WI38 (cell line): ENCODE results near the gene PPP6R1.

Experiments used
- H3K4me3 ChIP-seq: 2 replicates; pipeline ENCODE4 v1.5.1; 2011; ENCODE audit warnings: low read depth, mild to moderate bottlenecking, control low read depth, low read length
- CTCF ChIP-seq: IDR thresholded peaks from 2 replicates; pipeline ENCODE4 v1.5.1; 2012; ENCODE audit warnings: low read depth, mild to moderate bottlenecking, control low read depth, low read length

Gene PPP6R1

DNA sequence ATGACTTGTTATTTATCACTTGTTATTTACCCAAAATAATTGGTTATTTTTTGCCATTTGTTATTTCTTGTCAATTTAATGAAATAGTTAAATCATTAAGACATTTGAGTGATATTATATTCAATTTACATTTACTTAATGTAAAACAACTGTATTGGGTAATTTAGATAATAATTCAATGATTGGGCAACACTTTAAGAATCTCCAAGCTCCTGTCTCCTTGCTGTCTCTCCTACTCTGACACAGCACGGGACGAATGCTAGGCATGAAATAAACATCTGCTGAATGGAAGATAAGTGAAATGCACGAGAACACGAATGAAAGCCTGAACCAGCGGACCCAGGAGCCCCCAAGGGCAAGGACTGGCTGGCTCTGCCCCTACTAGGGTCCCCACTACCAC, 5.7 kb upstream of the PPP6R1 start:
- H3K4me3 ChIP-seq, result no peak overlapping the region
- TF ChIP-seq CTCF, result no peak

- no peak for TF ChIP-seq CTCF
Observed at GRCh38 chr19:55262359-55262758, 3.5 kb upstream of the PPP6R1 start.

DNA sequence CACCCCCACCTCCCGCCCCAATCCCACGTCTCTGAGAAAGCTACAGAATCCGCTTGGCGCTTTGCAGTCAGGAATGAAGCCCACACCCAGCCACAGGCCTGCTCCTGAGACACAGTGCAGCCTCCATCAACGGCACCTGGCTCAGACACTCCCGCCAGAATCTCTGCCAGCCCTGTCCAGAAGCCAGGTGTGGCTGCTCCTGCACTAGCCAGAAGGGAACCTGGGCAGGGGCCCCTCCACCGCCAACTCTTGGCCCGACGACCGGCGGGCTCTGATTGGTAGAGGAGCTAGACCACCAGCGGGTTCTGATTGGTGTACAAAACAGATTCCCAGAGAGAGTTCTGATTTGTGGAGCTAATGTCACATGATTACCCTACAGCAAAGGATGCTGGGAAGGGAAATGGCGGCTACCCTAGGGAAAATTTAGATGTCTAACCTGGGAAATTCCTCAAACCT, 2.9 kb upstream of the PPP6R1 start:
- no peak for TF ChIP-seq CTCF
- no peak overlapping the region for H3K4me3 ChIP-seq

More at GRCh38 chr19:55262359-55262758, 3.5 kb upstream of the PPP6R1 start:
- no peak overlapping the region for H3K4me3 ChIP-seq

GRCh38 chr19:55259540-55260210, 858 bp upstream of the PPP6R1 start:
- TF ChIP-seq CTCF, result no peak

GRCh38 chr19:55258476-55258827, 365 bp downstream of the PPP6R1 start:
- peak overlapping the region; percentile 74 for H3K4me3 ChIP-seq
- no peak for TF ChIP-seq CTCF

More at GRCh38 chr19:55259540-55260210, 858 bp upstream of the PPP6R1 start:
- H3K4me3 ChIP-seq, result peak overlapping the region; percentile 50

- peak overlapping the region; percentile 74 for H3K4me3 ChIP-seq
- no peak for TF ChIP-seq CTCF
Observed at GRCh38 chr19:55257461-55258420, 1.1 kb downstream of the PPP6R1 start.
